Heart left ventricle (tissue), 16 donors: Measurements from ENCODE around the gene CEP112. TPM values are rescaled to one million over a fixed set of nuclear protein-coding genes. Genes with fewer than 3 reads are reported as not detected.

Experiments used
- ATAC-seq, 4 donors: fragments of 200-7000 bp; cut with Tn5 transposase; one replicate each; pipeline ENCODE4 v1.9.1; 2020 to 2022; ENCODE audit warnings: moderate library complexity in 4 of 4, mild to moderate bottlenecking in 3 of 4, moderate number of reproducible peaks in 1 of 4
- DNase-seq, 5 donors: peaks; one replicate each; pipeline ENCODE4 v3.0.0-alpha.2; 2020
- H3K27ac ChIP-seq, 12 donors: fragments of 200-600 bp; sonication (generic) in 4 of 12; one replicate each; pipeline versions ENCODE4 v1.5.0 to v1.8.0; 2016 to 2022; ENCODE audit warnings: mild to moderate bottlenecking in 2 of 12
- H3K27me3 ChIP-seq, 9 donors: fragments of 200-600 bp; sonication (generic) in 2 of 9; one replicate each; pipeline versions ENCODE4 v1.5.1 to v1.8.0; 2016 to 2022; ENCODE audit warnings: mild to moderate bottlenecking in 3 of 9
- H3K36me3 ChIP-seq, 9 donors: fragments of 200-600 bp; sonication (generic) in 2 of 9; one replicate each; pipeline versions ENCODE4 v1.5.0 to v1.8.0; 2018 to 2022; ENCODE audit warnings: mild to moderate bottlenecking in 2 of 9
- H3K4me1 ChIP-seq, 12 donors: fragments of 200-600 bp; sonication (generic) in 4 of 12; one replicate each; pipeline versions ENCODE4 v1.5.0 to v1.8.0; 2016 to 2022; ENCODE audit warnings: mild to moderate bottlenecking in 3 of 12
- H3K4me3 ChIP-seq, 12 donors: fragments of 200-600 bp; sonication (generic) in 4 of 12; one replicate each; pipeline versions ENCODE4 v1.5.0 to v1.8.0; 2017 to 2022; ENCODE audit warnings: mild to moderate bottlenecking in 9 of 12, moderate library complexity in 4 of 12
- H3K9me3 ChIP-seq, 12 donors: fragments of 200-600 bp; sonication (generic) in 4 of 12; one replicate each; pipeline versions ENCODE4 v1.5.0 to v1.8.0; 2016 to 2022; ENCODE audit warnings: mild to moderate bottlenecking in 1 of 12
- CTCF ChIP-seq, 12 donors: fragments of 200-600 bp; sonication (generic) in 4 of 12; IDR thresholded peaks; one replicate each; pipeline versions ENCODE4 v1.5.0 to v1.8.0; 2018 to 2022; ENCODE audit warnings: antibody characterized with exemption in 12 of 12, mild to moderate bottlenecking in 5 of 12
- POLR2A ChIP-seq, 2 donors: fragments of 450-650 bp; IDR thresholded peaks; one replicate each; pipeline ENCODE4 v1.6.1; 2017; ENCODE audit warnings: antibody characterized with exemption in 2 of 2, mild to moderate bottlenecking in 2 of 2, moderate library complexity in 2 of 2
- WGBS, 4 donors: extraction: QIAGEN DNeasy Blood & Tissue Kit in 2 of 4; methylation state at CpG; one replicate each; pipeline versions ENCODE4 v1.1.5 to v1.1.7; 2013 to 2018; 5-methylcytosine and 5-hydroxymethylcytosine counted together
- intact Hi-C, 10 donors: fragments of 100-400 bp; cut with DNase I; formaldehyde crosslinking; loops; one replicate each; pipeline versions ENCODE4 v1.11.1 to v1.14.2; 2022
- polyA plus RNA-seq, 2 donors: library from polyadenylated mRNA; stranded (reverse); fragments of 200-250 nt; gene quantifications; one replicate each; pipeline ENCODE4 v1.2.3, GENCODE V29; 2013
- total RNA-seq, 9 donors: library from RNA; depleted of rRNA in 2 of 9; stranded (reverse); fragments of >200 nt in 2 of 9; fragmentation: NEBNext Ultra II Directional in 3 of 9; extraction: Animal tissue kit (Norgen Biotek cat#: 25700) in 3 of 9; gene quantifications; one replicate each; pipeline versions ENCODE4 v1.1.0 to v1.2.4, GENCODE V29; 2016 to 2023
- donor health status: ischemic (EF 13 %, LVEDD 7.1; RV severe dilation, severe dysfunction).
- donor health status: healthy with polysubstance abuse.
- donor health status: DM: no; HTN: yes; CAD: no.
- donor health status: DM: no; HTN: no; CAD: no.
- donor health status: ischemic (EF 25% LVEDD 6.9; RV normal size, moderate dysfunction).
- donor health status: ischemic (EF 25% LVEDD 5.7; RV mildly dilated, moderate dysfunction).
- donor health status: healthy.
- donor health status: DM: yes; HTN: yes; CAD: no.
- donor health status: ischemic (EF 35%, LVEDD 5.7; RV mildly dilated, moderate dysfunction).
- donor health status: nonischemic (EF 11% LVEDD 7.7; RV severe dilation, severe dysfunction).
- donor health status: DM: yes; HTN: yes; CAD: no.
- donor health status: PGD.
- donor health status: ischemic (EF 29% LVEDD 5.4; RV normal size, mild dysfunction).
- donor health status: nonischemic (EF 23%, LVEDD 6.1; RV moderate dilation, normal function).

The CEP112 gene
- total and polyA plus RNA-seq, 11 donors: 5.5 to 28.3 (median 14.3) TPM

GRCh38 chr17:65930140-65930730, 261.7 kb downstream of the CEP112 start:
- Histone ChIP-seq H3K27ac (no peak overlapping the region), H3K9me3 (peaks cover 0 to 31% (median 6%) of the 10 kb centered on the region in 12 donors), H3K36me3 (peaks cover 0 to 8% (median 4%) of the 10 kb centered on the region in 9 donors), H3K27me3 (no peaks in the 10 kb centered on the region), H3K4me3 (no peak overlapping the region), H3K4me1 (peaks cover 0 to 5% (median 0%) of the 10 kb centered on the region in 12 donors)
- 92 to 94% (median 93%) methylated on average over 2 of the region's 2 CpGs for WGBS, 4 donors
- ATAC-seq: no peak
- no peak for TF ChIP-seq POLR2A (IDR thresholded peaks at IDR 0.05)
- no peak for DNase-seq
- intact Hi-C loops: no loop called here

GRCh38 chr17:65926599-65926998, 265.3 kb downstream of the CEP112 start:
- Histone ChIP-seq H3K36me3 (peaks cover 0 to 8% (median 4%) of the 10 kb centered on the region in 9 donors), H3K27me3 (no peaks in the 10 kb centered on the region), H3K9me3 (no peaks in the 10 kb centered on the region), H3K4me3 (no peak overlapping the region), H3K27ac (peak overlapping the region in 8 of 12 donors; percentile 11 to 89 (median 67)), H3K4me1 (peaks cover 0 to 4% (median 0%) of the 10 kb centered on the region in 12 donors)
- 97 to 99% (median 98%) methylated on average over 5 of the region's 5 CpGs for WGBS, 4 donors
- intact Hi-C loops: no loop called here
- no peak for DNase-seq
- no peak for ATAC-seq
- no peak for TF ChIP-seq POLR2A (IDR thresholded peaks at IDR 0.05)

- TF ChIP-seq POLR2A (IDR thresholded peaks at IDR 0.05): no peak
- no peak for TF ChIP-seq CTCF (IDR thresholded peaks at IDR 0.05)
- ATAC-seq: peak in 3 of 4 donors; percentile 36 to 90 (median 63)
Observed at GRCh38 chr17:65925606-65926307, 266.2 kb downstream of the CEP112 start.

GRCh38 chr17:65920996-65921395, 270.9 kb downstream of the CEP112 start:
- WGBS, 4 donors: 56 to 82% (median 64%) methylated on average over 6 of the region's 6 CpGs

More at GRCh38 chr17:65925606-65926307, 266.2 kb downstream of the CEP112 start:
- intact Hi-C loops: no loop called here
- H3K36me3 ChIP-seq: peaks cover 0 to 8% (median 4%) of the 10 kb centered on the region in 9 donors
- no peaks in the 10 kb centered on the region for H3K9me3 ChIP-seq
- 76 to 83% (median 77%) methylated on average over 8 of the region's 8 CpGs for WGBS, 4 donors
- no peaks in the 10 kb centered on the region for H3K27me3 ChIP-seq
- peaks cover 0 to 9% (median 0%) of the 10 kb centered on the region in 12 donors for H3K4me1 ChIP-seq
- H3K4me3 ChIP-seq: no peak overlapping the region
- DNase-seq: peak in 2 of 5 donors; percentile 27 to 39
- H3K27ac ChIP-seq: peak overlapping the region; percentile 25 to 89 (median 53)

More at GRCh38 chr17:65920996-65921395, 270.9 kb downstream of the CEP112 start:
- TF ChIP-seq POLR2A (IDR thresholded peaks at IDR 0.05) (no peak), CTCF (IDR thresholded peaks at IDR 0.05) (no peak)
- Histone ChIP-seq H3K27me3 (no peaks in the 10 kb centered on the region), H3K4me3 (no peak overlapping the region), H3K4me1 (peaks cover 0 to 26% (median 15%) of the 10 kb centered on the region in 12 donors), H3K27ac (no peak overlapping the region), H3K36me3 (no peaks in the 10 kb centered on the region), H3K9me3 (no peaks in the 10 kb centered on the region)
- no peak for DNase-seq
- ATAC-seq: no peak
- intact Hi-C loops: no loop called here
